HEK293 (cell line): Measurements from ENCODE around the gene DDT.
A peak's percentile ranks its signal among the peaks of the same experiment; 100 is the strongest.
"Not testable (repeated sequence)": the region's sequence is repeated elsewhere in the genome, so short reads cannot be mapped to it uniquely, and the experiment has no call there.

Source experiments
- CTCF ChIA-PET: fragments of 350-600 bp; formaldehyde crosslinking; extraction: SDS; loops from one replicate; lab custom pipeline; 2021; ENCODE audit warnings: antibody characterized with exemption; lab: Yijun Ruan, JAX
- POLR2A ChIA-PET: fragments of 300-600 bp; formaldehyde crosslinking; extraction: SDS; loops from one replicate; lab custom pipeline; 2020; ENCODE audit warnings: antibody characterized with exemption, inconsistent platforms; lab: Yijun Ruan, JAX
- H3K27ac ChIP-seq: fragments of 200-500 bp; sonication (Bioruptor generic); 2 replicates; pipeline ENCODE4 v1.5.1; 2014; ENCODE audit warnings: low read depth, low read length, control low read depth, inconsistent platforms; ENCODE audit errors: extremely low read depth
- H3K36me3 ChIP-seq, 2 experiments: fragments of 200-500 bp in 1 of 2; sonication (Bioruptor generic) in 1 of 2; 1 replicate in 1 of 2; 2 replicates in 1 of 2; pipeline ENCODE4 v1.5.1; 2014 to 2017; ENCODE audit warnings: inconsistent platforms in 2 of 2, low read length in 2 of 2; ENCODE audit not compliant: control insufficient read depth in 2 of 2, insufficient read depth in 1 of 2
- H3K4me1 ChIP-seq: fragments of 200-500 bp; sonication (Bioruptor generic); 2 replicates; pipeline ENCODE4 v1.5.1; 2014; ENCODE audit warnings: mild to moderate bottlenecking, low read length, inconsistent platforms; ENCODE audit not compliant: control insufficient read depth, insufficient read depth
- H3K4me3 ChIP-seq: 2 replicates; pipeline ENCODE4 v1.5.1; 2011; ENCODE audit warnings: low read depth, mild to moderate bottlenecking, control low read depth, low read length, moderate library complexity
- H3K9me3 ChIP-seq: fragments of 200-500 bp; sonication (Bioruptor generic); 2 replicates; pipeline ENCODE4 v1.5.1; 2014; ENCODE audit warnings: low read depth, low read length, inconsistent platforms; ENCODE audit not compliant: control insufficient read depth, insufficient read depth
- BCL11A ChIP-seq: fragments of 450-650 bp; formaldehyde crosslinking; IDR thresholded peaks from 2 replicates; pipeline ENCODE4 v1.5.1; 2016; ENCODE audit warnings: low read depth, missing biosample characterization, missing genetic modification characterization
- CTCF ChIP-seq: fragments of 450-650 bp; formaldehyde crosslinking; IDR thresholded peaks from 2 replicates; pipeline ENCODE4 v1.5.1; 2016; ENCODE audit warnings: missing biosample characterization, missing genetic modification characterization
- EGR2 ChIP-seq: fragments of 450-650 bp; formaldehyde crosslinking; IDR thresholded peaks from 2 replicates; pipeline ENCODE4 v1.5.1; 2016; ENCODE audit warnings: low read depth, missing biosample characterization, missing genetic modification characterization
- GLIS1 ChIP-seq: fragments of 450-650 bp; formaldehyde crosslinking; IDR thresholded peaks from 2 replicates; pipeline ENCODE4 v1.5.1; 2016; ENCODE audit warnings: missing biosample characterization, missing genetic modification characterization
- ZBTB26 ChIP-seq: fragments of 450-650 bp; formaldehyde crosslinking; optimal IDR thresholded peaks from 2 replicates; pipeline ENCODE3; 2016; ENCODE audit warnings: missing biosample characterization, mild to moderate bottlenecking, missing genetic modification characterization
- ZBTB8A ChIP-seq: fragments of 450-650 bp; formaldehyde crosslinking; IDR thresholded peaks from 2 replicates; pipeline ENCODE4 v1.5.1; 2016; ENCODE audit warnings: missing biosample characterization, missing genetic modification characterization
- ZFHX2 ChIP-seq: fragments of 450-650 bp; formaldehyde crosslinking; conservative IDR thresholded peaks from 2 replicates; pipeline ENCODE4 v1.5.1; 2016; ENCODE audit warnings: missing biosample characterization, missing genetic modification characterization
- ZNF18 ChIP-seq: fragments of 450-650 bp; formaldehyde crosslinking; IDR thresholded peaks from 2 replicates; pipeline ENCODE4 v1.5.1; 2016; ENCODE audit warnings: missing biosample characterization, missing genetic modification characterization
- ZNF311 ChIP-seq: fragments of 450-650 bp; formaldehyde crosslinking; IDR thresholded peaks from 2 replicates; pipeline ENCODE4 v1.5.1; 2017; ENCODE audit warnings: missing biosample characterization, missing genetic modification characterization, borderline replicate concordance
- ZNF391 ChIP-seq: fragments of 450-650 bp; formaldehyde crosslinking; IDR thresholded peaks from 2 replicates; pipeline ENCODE4 v1.5.1; 2016; ENCODE audit warnings: low read depth, missing biosample characterization, missing genetic modification characterization, borderline replicate concordance
- ZNF654 ChIP-seq: fragments of 450-650 bp; formaldehyde crosslinking; IDR thresholded peaks from 2 replicates; pipeline ENCODE4 v1.5.1; 2016; ENCODE audit warnings: low read depth, missing biosample characterization, missing genetic modification characterization
- ZNF776 ChIP-seq: fragments of 450-650 bp; formaldehyde crosslinking; IDR thresholded peaks from 2 replicates; pipeline ENCODE4 v1.5.0; 2017; ENCODE audit warnings: missing biosample characterization, missing genetic modification characterization, borderline replicate concordance
- TF ChIP-seq, protein P1 (sequence below): fragments of 450-650 bp; formaldehyde crosslinking; IDR thresholded peaks from 2 replicates; pipeline ENCODE4 v1.5.1; 2016; ENCODE audit warnings: missing biosample characterization, missing genetic modification characterization

DDT gene

GRCh38 chr22:23956301-23956900, 17.8 kb downstream of the DDT start:
- TF ChIP-seq ZBTB8A (tag by site-specific recombination), result 0 out of 2 replicates have a peak, but pooled peaks have one; percentile 18
- peak; percentile 79 for TF ChIP-seq CTCF (tag by site-specific recombination)
- TF ChIP-seq ZNF654, result peak; percentile 94
- TF ChIP-seq ZNF391 (tag by site-specific recombination), result 0 out of 2 replicates have a peak, but pooled peaks have one; percentile 48
- TF ChIP-seq, protein P1, sequence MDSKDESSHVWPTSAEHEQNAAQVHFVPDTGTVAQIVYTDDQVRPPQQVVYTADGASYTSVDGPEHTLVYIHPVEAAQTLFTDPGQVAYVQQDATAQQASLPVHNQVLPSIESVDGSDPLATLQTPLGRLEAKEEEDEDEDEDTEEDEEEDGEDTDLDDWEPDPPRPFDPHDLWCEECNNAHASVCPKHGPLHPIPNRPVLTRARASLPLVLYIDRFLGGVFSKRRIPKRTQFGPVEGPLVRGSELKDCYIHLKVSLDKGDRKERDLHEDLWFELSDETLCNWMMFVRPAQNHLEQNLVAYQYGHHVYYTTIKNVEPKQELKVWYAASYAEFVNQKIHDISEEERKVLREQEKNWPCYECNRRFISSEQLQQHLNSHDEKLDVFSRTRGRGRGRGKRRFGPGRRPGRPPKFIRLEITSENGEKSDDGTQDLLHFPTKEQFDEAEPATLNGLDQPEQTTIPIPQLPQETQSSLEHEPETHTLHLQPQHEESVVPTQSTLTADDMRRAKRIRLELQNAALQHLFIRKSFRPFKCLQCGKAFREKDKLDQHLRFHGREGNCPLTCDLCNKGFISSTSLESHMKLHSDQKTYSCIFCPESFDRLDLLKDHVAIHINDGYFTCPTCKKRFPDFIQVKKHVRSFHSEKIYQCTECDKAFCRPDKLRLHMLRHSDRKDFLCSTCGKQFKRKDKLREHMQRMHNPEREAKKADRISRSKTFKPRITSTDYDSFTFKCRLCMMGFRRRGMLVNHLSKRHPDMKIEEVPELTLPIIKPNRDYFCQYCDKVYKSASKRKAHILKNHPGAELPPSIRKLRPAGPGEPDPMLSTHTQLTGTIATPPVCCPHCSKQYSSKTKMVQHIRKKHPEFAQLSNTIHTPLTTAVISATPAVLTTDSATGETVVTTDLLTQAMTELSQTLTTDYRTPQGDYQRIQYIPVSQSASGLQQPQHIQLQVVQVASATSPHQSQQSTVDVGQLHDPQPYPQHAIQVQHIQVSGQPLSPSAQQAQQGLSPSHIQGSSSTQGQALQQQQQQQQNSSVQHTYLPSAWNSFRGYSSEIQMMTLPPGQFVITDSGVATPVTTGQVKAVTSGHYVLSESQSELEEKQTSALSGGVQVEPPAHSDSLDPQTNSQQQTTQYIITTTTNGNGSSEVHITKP (tag by site-specific recombination), result 0 out of 2 replicates have a peak, but pooled peaks have one; percentile 25
- peak; percentile 42; the same call in 1 of the 2 replicates for TF ChIP-seq GLIS1 (tag by site-specific recombination)
- H3K36me3 ChIP-seq, POLR2A ChIA-PET, H3K4me1 ChIP-seq, H3K9me3 ChIP-seq, H3K27ac ChIP-seq, H3K4me3 ChIP-seq: not testable (repeated sequence)
- CTCF ChIA-PET, result interaction anchor here (0.9 to 1.3 kb wide), 5 partner anchors 24 to 99 kb away, joined by 3 to 8 read pairs (median 3); partner anchors contain the start of gene SLC2A11

GRCh38 chr22:23955886-23956285, 18.4 kb downstream of the DDT start:
- H3K4me3 ChIP-seq, POLR2A ChIA-PET, H3K36me3 ChIP-seq, H3K9me3 ChIP-seq, H3K27ac ChIP-seq, H3K4me1 ChIP-seq: not testable (repeated sequence)
- CTCF ChIA-PET, result interaction anchor here (0.6 to 1.3 kb wide), 6 partner anchors 23 to 657 kb away, joined by 3 to 8 read pairs (median 4); partner anchors contain the start of gene SLC2A11

DNA sequence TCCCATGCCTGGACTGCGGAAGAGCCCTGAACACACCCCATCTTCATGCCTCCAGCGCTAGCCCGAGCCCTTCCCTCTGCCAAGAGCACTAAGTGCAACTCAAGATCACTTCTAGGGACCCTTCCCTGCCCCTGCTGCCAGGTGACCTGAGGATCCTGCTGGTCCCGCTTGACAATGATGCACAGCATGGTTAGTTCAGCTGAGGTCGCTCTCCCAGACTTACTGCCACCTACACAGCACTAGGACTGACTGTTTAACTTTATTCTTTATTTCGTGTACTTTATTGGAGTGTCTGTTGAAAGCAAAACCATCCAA, 19.3 kb downstream of the DDT start:
- H3K4me1 ChIP-seq, H3K27ac ChIP-seq, H3K9me3 ChIP-seq, POLR2A ChIA-PET, H3K4me3 ChIP-seq, CTCF ChIA-PET, H3K36me3 ChIP-seq: not testable (repeated sequence)

DNA sequence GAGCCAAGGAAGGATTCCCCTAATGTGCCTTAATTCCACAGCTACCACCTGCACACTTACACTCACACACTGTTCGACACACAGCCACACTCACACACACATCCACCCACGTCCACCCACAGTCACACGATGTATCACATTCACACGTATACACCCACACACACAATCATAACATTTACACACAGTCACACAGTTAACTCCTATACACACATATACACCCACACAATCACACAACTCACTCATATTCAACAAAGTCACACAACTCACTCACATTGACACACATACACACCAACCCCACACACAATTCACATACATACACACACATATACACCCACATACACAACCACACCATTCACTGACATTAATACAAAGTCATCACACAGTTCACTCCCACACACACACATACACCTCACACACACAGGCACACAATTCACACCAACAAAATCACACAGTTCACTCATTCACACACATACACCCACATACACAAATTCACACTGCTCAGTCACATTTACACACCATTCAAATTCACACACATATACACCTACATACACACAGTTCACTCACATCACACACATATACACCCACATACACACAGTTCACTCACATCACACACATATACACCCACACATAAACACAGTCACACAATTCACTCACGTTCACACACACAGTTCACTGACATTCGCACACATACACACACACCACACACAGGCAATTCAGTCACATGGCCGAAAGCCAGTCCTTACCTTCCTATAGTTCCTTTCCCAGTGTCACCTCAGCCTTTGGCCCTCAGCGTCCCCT, 19.8 kb downstream of the DDT start:
- H3K4me3 ChIP-seq, CTCF ChIA-PET, H3K27ac ChIP-seq, POLR2A ChIA-PET, H3K36me3 ChIP-seq, H3K9me3 ChIP-seq, H3K4me1 ChIP-seq: not testable (repeated sequence)
- TF ChIP-seq ZBTB26 (tag by site-specific recombination) (peak; percentile 17), EGR2 (tag by site-specific recombination) (peak; percentile 99), ZNF311 (tag by site-specific recombination) (0 out of 2 replicates have a peak, but pooled peaks have one; percentile 49), ZFHX2 (tag by site-specific recombination) (peak; percentile 100), BCL11A (0 out of 2 replicates have a peak, but pooled peaks have one; percentile 18), ZNF776 (tag by site-specific recombination) (0 out of 2 replicates have a peak, but pooled peaks have one; percentile 19), ZNF18 (peak; percentile 97)

DNA sequence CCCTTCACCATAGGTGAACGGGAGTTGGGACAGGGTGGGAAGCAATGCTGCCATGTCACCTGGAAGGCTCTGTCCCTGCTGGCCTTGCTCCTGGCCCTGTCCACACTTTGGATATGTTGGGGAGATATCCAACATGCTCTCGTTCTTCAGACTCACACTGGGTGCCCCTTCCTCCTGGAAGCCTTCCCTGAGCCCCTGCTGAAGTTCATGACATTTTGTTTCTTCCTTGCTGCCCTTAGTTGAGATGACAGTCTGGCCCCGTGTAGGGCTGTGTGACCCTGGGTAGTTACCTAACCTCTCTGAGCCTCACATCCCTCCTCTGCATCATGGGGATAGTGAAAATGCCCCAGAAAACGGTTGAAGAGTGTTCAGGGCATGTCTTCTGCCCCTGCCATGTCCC, 20.8 kb downstream of the DDT start:
- H3K27ac ChIP-seq, H3K4me1 ChIP-seq, H3K36me3 ChIP-seq, H3K4me3 ChIP-seq, H3K9me3 ChIP-seq, POLR2A ChIA-PET, CTCF ChIA-PET: not testable (repeated sequence)
